CD14-positive monocyte (primary cell): ENCODE data around the gene ENO1. TPM values are rescaled to one million over a fixed set of nuclear protein-coding genes. Genes with fewer than 3 reads are reported as not detected.

Experiments used
- DNase-seq, 3 donors: peaks; one replicate each; pipeline ENCODE4 v3.0.0-alpha.2; 2011 to 2022
- H2AFZ ChIP-seq: 2 replicates; pipeline ENCODE4 v1.6.0; 2012; ENCODE audit warnings: mild to moderate bottlenecking, low read depth, low read length, inconsistent platforms; ENCODE audit not compliant: insufficient read depth, poor library complexity, severe bottlenecking
- H3K27ac ChIP-seq, 2 donors: 1 replicate in 1 of 2; 2 replicates in 1 of 2; pipeline ENCODE4 v1.5.1; 2012 to 2013; ENCODE audit warnings: low read length in 2 of 2, control low read depth in 1 of 2, inconsistent platforms in 1 of 2, low read depth in 1 of 2, mild to moderate bottlenecking in 1 of 2
- H3K27me3 ChIP-seq, 2 donors: one replicate each; pipeline versions ENCODE4 v1.6.0 to v1.6.1; 2011 to 2013; ENCODE audit warnings: low read length in 2 of 2; ENCODE audit not compliant: control insufficient read depth in 2 of 2, insufficient read depth in 2 of 2
- H3K36me3 ChIP-seq, 2 donors: replicated peaks in 1 of 2; 1 replicate in 1 of 2; 2 replicates in 1 of 2; pipeline versions ENCODE4 v1.5.1 to v1.6.1; 2012 to 2013; ENCODE audit warnings: low read length in 2 of 2, control low read depth in 1 of 2, inconsistent platforms in 1 of 2, mild to moderate bottlenecking in 1 of 2; ENCODE audit not compliant: insufficient read depth in 2 of 2, control insufficient read depth in 1 of 2
- H3K4me1 ChIP-seq, 2 donors: 1 replicate in 1 of 2; 2 replicates in 1 of 2; pipeline versions ENCODE4 v1.5.1 to v1.6.1; 2012 to 2013; ENCODE audit warnings: low read length in 2 of 2, control low read depth in 1 of 2, inconsistent platforms in 1 of 2, mild to moderate bottlenecking in 1 of 2, moderate library complexity in 1 of 2; ENCODE audit not compliant: insufficient read depth in 2 of 2, control insufficient read depth in 1 of 2
- H3K4me2 ChIP-seq: replicated peaks from 2 replicates; pipeline ENCODE3; 2012; ENCODE audit warnings: low read length, moderate library complexity, mild to moderate bottlenecking; ENCODE audit not compliant: poor library complexity, severe bottlenecking; ENCODE audit errors: extremely low read depth
- H3K4me3 ChIP-seq, 3 experiments: fragments of 200-600 bp in 1 of 3; sonication (generic) in 1 of 3; replicated peaks in 1 of 3; 1 replicate in 2 of 3; 2 replicates in 1 of 3; pipeline ENCODE4 v1.5.1; 2011 to 2013; ENCODE audit warnings: low read length in 3 of 3, mild to moderate bottlenecking in 3 of 3, control low read depth in 2 of 3, low read depth in 2 of 3, inconsistent platforms in 1 of 3, moderate library complexity in 1 of 3
- H3K79me2 ChIP-seq: 2 replicates; pipeline ENCODE4 v1.6.0; 2012; ENCODE audit warnings: mild to moderate bottlenecking, control low read depth, inconsistent platforms, low read length, moderate library complexity; ENCODE audit not compliant: insufficient read depth
- H3K9ac ChIP-seq: 2 replicates; pipeline ENCODE4 v1.6.0; 2017; ENCODE audit warnings: low read length, mild to moderate bottlenecking; ENCODE audit not compliant: insufficient read depth, poor library complexity, severe bottlenecking
- H3K9me3 ChIP-seq, 2 donors: replicated peaks in 1 of 2; 1 replicate in 1 of 2; 2 replicates in 1 of 2; pipeline versions ENCODE4 v1.5.1 to v1.6.1; 2012 to 2013; ENCODE audit warnings: low read length in 2 of 2, control low read depth in 1 of 2; ENCODE audit not compliant: control insufficient read depth in 1 of 2, insufficient read depth in 1 of 2
- H4K20me1 ChIP-seq: 2 replicates; pipeline ENCODE4 v1.6.0; 2012; ENCODE audit warnings: mild to moderate bottlenecking, low read length, control low read depth, moderate library complexity; ENCODE audit not compliant: insufficient read depth
- H3K27ac Mint-ChIP-seq, 7 donors: one replicate each; pipeline ENCODE4 v1.8.0; 2020; ENCODE audit warnings: mild to moderate bottlenecking in 7 of 7, mixed read lengths in 7 of 7, moderate library complexity in 6 of 7, inconsistent platforms in 2 of 7
- H3K27me3 Mint-ChIP-seq, 3 donors: one replicate each; pipeline ENCODE4 v1.8.0; 2021 to 2022; ENCODE audit warnings: low read depth in 3 of 3, mild to moderate bottlenecking in 3 of 3, mixed read lengths in 3 of 3, moderate library complexity in 3 of 3, inconsistent platforms in 1 of 3
- H3K36me3 Mint-ChIP-seq, 2 donors: one replicate each; pipeline ENCODE4 v1.8.0; 2020; ENCODE audit warnings: mixed read lengths in 2 of 2, inconsistent platforms in 1 of 2, mild to moderate bottlenecking in 1 of 2
- H3K4me1 Mint-ChIP-seq: one replicate; pipeline ENCODE4 v1.8.0; 2020; ENCODE audit warnings: mild to moderate bottlenecking, mixed read lengths
- H3K4me3 Mint-ChIP-seq, 2 donors: one replicate each; pipeline ENCODE4 v1.8.0; 2020; ENCODE audit warnings: mild to moderate bottlenecking in 2 of 2, mixed read lengths in 2 of 2, moderate library complexity in 1 of 2
- H3K9me3 Mint-ChIP-seq, 7 donors: one replicate each; pipeline ENCODE4 v1.8.0; 2020 to 2022; ENCODE audit warnings: mixed read lengths in 7 of 7, mild to moderate bottlenecking in 6 of 7, moderate library complexity in 6 of 7, inconsistent platforms in 2 of 7
- WGBS: methylation state at CpG from one replicate; pipeline ENCODE4 v1.1.5; 2013; ENCODE audit warnings: missing lambda C conversion rate; ENCODE audit not compliant: insufficient coverage; 5-methylcytosine and 5-hydroxymethylcytosine counted together
- intact Hi-C, 2 donors: fragments of 100-400 bp; cut with micrococcal nuclease; formaldehyde crosslinking; loops; one replicate each; pipeline versions ENCODE4 v1.15.0 to v1.15.1; 2023
- polyA plus RNA-seq, 3 donors: library from polyadenylated mRNA; depleted of rRNA in 1 of 3; unstranded in 2 of 3; stranded (reverse) in 1 of 3; fragments of 300-500 nt in 2 of 3; fragments of >200 nt in 1 of 3; fragmentation: Illumina TruSeq in 2 of 3; gene quantifications; 1 replicate in 2 of 3; 2 replicates in 1 of 3; pipeline ENCODE4 v1.2.3, GENCODE V29; 2012 to 2021
- TF ChIP-seq, protein P1 (sequence below): fragments of 200-600 bp; IDR thresholded peaks from one replicate; pipeline ENCODE4 v1.8.0; 2022; ENCODE audit warnings: antibody characterized with exemption, mild to moderate bottlenecking

The ENO1 gene
- polyA plus RNA-seq, 3 donors: 525 to 1,573 (median 1,458) TPM

DNA sequence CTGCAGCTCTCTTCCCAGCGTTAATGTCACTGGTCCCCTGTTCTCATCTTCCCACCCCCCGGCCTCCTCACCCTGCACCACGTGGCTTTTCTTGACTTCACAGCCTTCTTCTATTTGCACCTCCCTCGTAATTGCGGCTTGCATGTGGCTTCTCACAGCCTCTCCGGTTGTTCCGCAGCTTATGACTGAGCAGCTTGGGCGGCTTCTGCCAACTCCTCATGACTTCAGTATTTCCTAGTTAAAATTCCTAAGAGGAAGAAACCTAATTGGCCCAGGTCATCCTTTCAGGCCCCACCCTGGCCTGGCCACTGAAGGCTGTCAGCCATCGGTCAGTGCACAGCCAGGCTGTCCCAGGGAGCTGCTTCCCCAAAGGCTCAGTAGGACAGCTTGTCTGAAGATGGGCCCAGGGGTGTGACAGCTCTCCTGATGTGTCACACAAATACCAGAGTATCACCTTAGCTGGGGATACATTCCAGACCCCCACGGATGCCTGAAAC is 52.5 kb downstream of the ENO1 start:
- Histone ChIP-seq H3K4me2 (no peak overlapping the region), H2AFZ (no peak overlapping the region), H4K20me1 (no peaks in the 10 kb centered on the region), H3K9me3 (no peaks in the 10 kb centered on the region), H3K4me1 (peaks cover 11 to 17% of the 10 kb centered on the region in 2 donors), H3K36me3 (no peaks in the 10 kb centered on the region), H3K9ac (no peak overlapping the region), H3K79me2 (no peaks in the 10 kb centered on the region), H3K27ac (no peak overlapping the region), H3K27me3 (no peaks in the 10 kb centered on the region), H3K4me3 (no peak overlapping the region)
- TF ChIP-seq, protein P1, sequence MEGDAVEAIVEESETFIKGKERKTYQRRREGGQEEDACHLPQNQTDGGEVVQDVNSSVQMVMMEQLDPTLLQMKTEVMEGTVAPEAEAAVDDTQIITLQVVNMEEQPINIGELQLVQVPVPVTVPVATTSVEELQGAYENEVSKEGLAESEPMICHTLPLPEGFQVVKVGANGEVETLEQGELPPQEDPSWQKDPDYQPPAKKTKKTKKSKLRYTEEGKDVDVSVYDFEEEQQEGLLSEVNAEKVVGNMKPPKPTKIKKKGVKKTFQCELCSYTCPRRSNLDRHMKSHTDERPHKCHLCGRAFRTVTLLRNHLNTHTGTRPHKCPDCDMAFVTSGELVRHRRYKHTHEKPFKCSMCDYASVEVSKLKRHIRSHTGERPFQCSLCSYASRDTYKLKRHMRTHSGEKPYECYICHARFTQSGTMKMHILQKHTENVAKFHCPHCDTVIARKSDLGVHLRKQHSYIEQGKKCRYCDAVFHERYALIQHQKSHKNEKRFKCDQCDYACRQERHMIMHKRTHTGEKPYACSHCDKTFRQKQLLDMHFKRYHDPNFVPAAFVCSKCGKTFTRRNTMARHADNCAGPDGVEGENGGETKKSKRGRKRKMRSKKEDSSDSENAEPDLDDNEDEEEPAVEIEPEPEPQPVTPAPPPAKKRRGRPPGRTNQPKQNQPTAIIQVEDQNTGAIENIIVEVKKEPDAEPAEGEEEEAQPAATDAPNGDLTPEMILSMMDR: no peak
- DNase-seq: no peak
- H3K27ac Mint-ChIP-seq: peak overlapping the region in 1 of 7 donors; percentile 60
- peaks cover 2 to 5% (median 4%) of the 10 kb centered on the region in 3 donors for H3K27me3 Mint-ChIP-seq
- no peak overlapping the region for H3K4me3 Mint-ChIP-seq
- WGBS: 95% methylated on average over 9 of the region's 10 CpGs
- H3K4me1 Mint-ChIP-seq: peaks cover 23% of the 10 kb centered on the region
- H3K36me3 Mint-ChIP-seq: no peaks in the 10 kb centered on the region
- H3K9me3 Mint-ChIP-seq: no peaks in the 10 kb centered on the region
- intact Hi-C loops: no loop called here

DNA sequence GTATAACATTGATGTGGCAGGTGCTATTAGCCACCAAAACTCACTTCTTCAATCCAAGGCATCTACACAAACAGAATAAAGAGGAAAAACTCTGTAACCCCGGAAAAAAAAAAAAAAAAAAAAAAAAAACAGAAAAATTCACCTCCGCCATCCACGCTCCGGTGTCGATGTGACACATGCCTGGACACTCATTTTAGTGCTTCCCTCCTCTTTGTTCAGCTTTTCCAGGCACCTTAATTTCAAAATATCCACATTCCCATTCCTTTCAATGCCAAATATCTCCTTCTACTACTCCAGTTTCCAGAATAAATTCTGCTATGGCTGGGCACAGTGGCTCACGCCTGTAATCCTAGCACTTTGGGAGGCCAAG is 55.2 kb downstream of the ENO1 start:
- H3K9me3 Mint-ChIP-seq: no peaks in the 10 kb centered on the region
- H3K27ac Mint-ChIP-seq: no peak overlapping the region
- H3K4me3 ChIP-seq: no peak overlapping the region
- WGBS: 87% methylated on average over 6 of the region's 6 CpGs
- no peak overlapping the region for H2AFZ ChIP-seq
- H3K27me3 ChIP-seq: no peaks in the 10 kb centered on the region
- peaks cover 19% of the 10 kb centered on the region for H3K4me1 Mint-ChIP-seq
- TF ChIP-seq, protein P1: no peak
- no peaks in the 10 kb centered on the region for H3K9me3 ChIP-seq
- no peaks in the 10 kb centered on the region for H3K36me3 Mint-ChIP-seq
- DNase-seq: no peak
- H4K20me1 ChIP-seq: no peaks in the 10 kb centered on the region
- H3K27me3 Mint-ChIP-seq: peaks cover 1 to 5% (median 2%) of the 10 kb centered on the region in 3 donors
- peaks cover 12 to 14% of the 10 kb centered on the region in 2 donors for H3K4me1 ChIP-seq
- no peak overlapping the region for H3K9ac ChIP-seq
- H3K4me2 ChIP-seq: no peak overlapping the region
- no peaks in the 10 kb centered on the region for H3K36me3 ChIP-seq
- H3K79me2 ChIP-seq: no peaks in the 10 kb centered on the region
- intact Hi-C loops: no loop called here
- no peak overlapping the region for H3K27ac ChIP-seq
- no peak overlapping the region for H3K4me3 Mint-ChIP-seq
